ENCODE measurements around the gene TJAP1. TPM values are rescaled to one million over a fixed set of nuclear protein-coding genes. Genes with fewer than 3 reads are reported as not detected.

TJAP1 gene
- total and polyA plus RNA-seq, 2 donors (not counting 1 experiment from before 2014, with no cell fraction given): 8.9 to 18.9 TPM

DNA sequence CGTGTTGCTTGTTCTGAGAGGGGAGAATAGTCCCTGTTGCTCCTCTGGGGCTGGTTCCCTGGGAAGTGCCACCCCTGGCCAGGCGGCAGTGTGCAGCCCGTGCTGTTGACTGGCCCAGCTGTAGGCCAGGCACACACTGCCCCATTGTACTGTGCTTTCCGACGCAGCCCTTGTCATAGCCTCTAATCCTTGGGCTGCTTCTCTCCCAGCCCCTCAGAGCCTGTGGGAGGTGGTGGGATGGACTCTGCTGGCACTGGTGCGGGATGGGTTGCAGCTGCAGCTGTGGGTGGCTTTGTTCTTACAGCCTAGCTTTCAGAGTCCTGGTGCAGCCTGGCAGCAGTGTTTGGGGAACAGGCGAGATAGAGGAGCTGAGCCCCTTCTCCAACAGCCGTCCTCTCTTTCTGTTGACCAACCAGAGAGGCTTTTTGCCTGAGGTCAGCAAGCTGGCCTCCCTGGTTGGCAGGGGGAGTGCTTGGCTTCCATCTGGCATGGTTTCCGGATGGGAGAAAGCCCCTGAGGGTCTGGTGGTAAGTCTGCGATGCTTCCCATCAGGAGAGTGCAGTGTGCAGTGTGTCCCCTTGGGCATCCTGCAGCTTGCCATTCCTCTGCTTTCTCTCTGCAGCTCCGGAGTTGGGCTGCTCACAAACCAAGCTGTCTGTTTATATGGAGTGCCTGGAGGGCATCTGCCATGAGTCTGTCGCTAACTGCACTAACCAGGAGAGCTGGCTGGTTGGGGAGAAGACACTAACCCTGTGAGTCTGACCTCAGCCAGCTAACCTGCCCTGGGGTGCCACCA is 12.1 kb downstream of the TJAP1 start:
- Histone ChIP-seq H3K4me2 (ENCODE audit: extremely low read depth, insufficient read depth, low read length) (no peak overlapping the region), H3K9me3 (ENCODE audit: control insufficient read depth, insufficient read depth, low read depth, low read length) (no peaks in the 10 kb centered on the region), H3K27me3 (ENCODE audit: control insufficient read depth, insufficient read depth, low read length) (no peaks in the 10 kb centered on the region), H2AFZ (ENCODE audit: low read length) (no peak overlapping the region), H3K27ac (ENCODE audit: insufficient read depth, low read length) (no peak overlapping the region), H3K36me3 (ENCODE audit: control insufficient read depth, insufficient read depth, low read length) (no peaks in the 10 kb centered on the region), H4K20me1 (ENCODE audit: control insufficient read depth, extremely low read depth, insufficient read depth, low read length) (no peaks in the 10 kb centered on the region), H3K79me2 (ENCODE audit: control insufficient read depth, insufficient read depth, low read length) (peaks cover 12% of the 10 kb centered on the region), H3K4me3 (replicated peaks in 1 of 4; ENCODE audit: control extremely low read depth in 1 of 4, insufficient read depth in 1 of 4, low read depth in 3 of 4, low read length in 4 of 4) (no peak overlapping the region), H3K4me1 (ENCODE audit: control insufficient read depth, extremely low read depth, insufficient read depth, low read length) (peaks cover 13% of the 10 kb centered on the region), H3K9ac (ENCODE audit: insufficient read depth, low read length) (no peak overlapping the region)
- no peak for DNase-seq (ENCODE audit: low read depth in 2 of 2)
- TF ChIP-seq, protein P1, sequence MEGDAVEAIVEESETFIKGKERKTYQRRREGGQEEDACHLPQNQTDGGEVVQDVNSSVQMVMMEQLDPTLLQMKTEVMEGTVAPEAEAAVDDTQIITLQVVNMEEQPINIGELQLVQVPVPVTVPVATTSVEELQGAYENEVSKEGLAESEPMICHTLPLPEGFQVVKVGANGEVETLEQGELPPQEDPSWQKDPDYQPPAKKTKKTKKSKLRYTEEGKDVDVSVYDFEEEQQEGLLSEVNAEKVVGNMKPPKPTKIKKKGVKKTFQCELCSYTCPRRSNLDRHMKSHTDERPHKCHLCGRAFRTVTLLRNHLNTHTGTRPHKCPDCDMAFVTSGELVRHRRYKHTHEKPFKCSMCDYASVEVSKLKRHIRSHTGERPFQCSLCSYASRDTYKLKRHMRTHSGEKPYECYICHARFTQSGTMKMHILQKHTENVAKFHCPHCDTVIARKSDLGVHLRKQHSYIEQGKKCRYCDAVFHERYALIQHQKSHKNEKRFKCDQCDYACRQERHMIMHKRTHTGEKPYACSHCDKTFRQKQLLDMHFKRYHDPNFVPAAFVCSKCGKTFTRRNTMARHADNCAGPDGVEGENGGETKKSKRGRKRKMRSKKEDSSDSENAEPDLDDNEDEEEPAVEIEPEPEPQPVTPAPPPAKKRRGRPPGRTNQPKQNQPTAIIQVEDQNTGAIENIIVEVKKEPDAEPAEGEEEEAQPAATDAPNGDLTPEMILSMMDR (conservative IDR thresholded peaks at IDR 0.05 in 1 of 2, IDR thresholded peaks at IDR 0.05 in 1 of 2; ENCODE audit: low read depth in 1 of 2, low read length in 2 of 2): no peak
- TF ChIP-seq EZH2 (IDR thresholded peaks at IDR 0.05; ENCODE audit: low read length, missing control alignments): no peak

DNA sequence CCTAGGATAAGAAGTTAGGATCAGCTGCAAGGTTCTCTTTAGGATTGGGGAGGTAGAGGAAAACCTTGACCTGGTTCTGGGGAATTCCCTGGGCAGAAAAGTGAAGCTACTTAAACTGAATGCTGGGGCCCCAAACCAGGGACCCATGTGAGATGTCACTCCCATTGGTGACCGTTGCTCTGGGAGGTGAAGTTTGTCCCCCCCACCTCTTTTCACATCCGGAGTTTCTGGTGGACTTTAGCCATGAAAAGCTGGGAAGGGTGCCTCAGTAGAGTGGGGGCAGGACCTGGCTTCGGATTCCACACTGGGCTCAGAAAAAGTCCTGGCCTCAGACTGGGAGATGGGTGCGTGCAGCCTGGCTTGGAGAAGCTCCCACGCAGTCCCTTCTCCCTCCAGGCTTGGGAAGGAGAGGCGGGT is 13.2 kb downstream of the TJAP1 start:
- Histone ChIP-seq H3K4me2 (ENCODE audit: extremely low read depth, insufficient read depth, low read length) (no peak overlapping the region), H3K36me3 (ENCODE audit: control insufficient read depth, insufficient read depth, low read length) (no peaks in the 10 kb centered on the region), H3K27me3 (ENCODE audit: control insufficient read depth, insufficient read depth, low read length) (no peaks in the 10 kb centered on the region), H4K20me1 (ENCODE audit: control insufficient read depth, extremely low read depth, insufficient read depth, low read length) (no peaks in the 10 kb centered on the region), H3K9me3 (ENCODE audit: control insufficient read depth, insufficient read depth, low read depth, low read length) (no peaks in the 10 kb centered on the region), H3K9ac (ENCODE audit: insufficient read depth, low read length) (no peak overlapping the region), H3K4me1 (ENCODE audit: control insufficient read depth, extremely low read depth, insufficient read depth, low read length) (peaks cover 15% of the 10 kb centered on the region), H3K27ac (ENCODE audit: insufficient read depth, low read length) (no peak overlapping the region), H3K79me2 (ENCODE audit: control insufficient read depth, insufficient read depth, low read length) (peaks cover 12% of the 10 kb centered on the region), H3K4me3 (replicated peaks in 1 of 4; ENCODE audit: control extremely low read depth in 1 of 4, insufficient read depth in 1 of 4, low read depth in 3 of 4, low read length in 4 of 4) (no peak overlapping the region), H2AFZ (ENCODE audit: low read length) (no peak overlapping the region)
- DNase-seq (ENCODE audit: low read depth in 2 of 2): no peak
- TF ChIP-seq EZH2 (IDR thresholded peaks at IDR 0.05; ENCODE audit: low read length, missing control alignments): no peak
- TF ChIP-seq, protein P1 (conservative IDR thresholded peaks at IDR 0.05 in 1 of 2, IDR thresholded peaks at IDR 0.05 in 1 of 2; ENCODE audit: low read depth in 1 of 2, low read length in 2 of 2): no peak

DNA sequence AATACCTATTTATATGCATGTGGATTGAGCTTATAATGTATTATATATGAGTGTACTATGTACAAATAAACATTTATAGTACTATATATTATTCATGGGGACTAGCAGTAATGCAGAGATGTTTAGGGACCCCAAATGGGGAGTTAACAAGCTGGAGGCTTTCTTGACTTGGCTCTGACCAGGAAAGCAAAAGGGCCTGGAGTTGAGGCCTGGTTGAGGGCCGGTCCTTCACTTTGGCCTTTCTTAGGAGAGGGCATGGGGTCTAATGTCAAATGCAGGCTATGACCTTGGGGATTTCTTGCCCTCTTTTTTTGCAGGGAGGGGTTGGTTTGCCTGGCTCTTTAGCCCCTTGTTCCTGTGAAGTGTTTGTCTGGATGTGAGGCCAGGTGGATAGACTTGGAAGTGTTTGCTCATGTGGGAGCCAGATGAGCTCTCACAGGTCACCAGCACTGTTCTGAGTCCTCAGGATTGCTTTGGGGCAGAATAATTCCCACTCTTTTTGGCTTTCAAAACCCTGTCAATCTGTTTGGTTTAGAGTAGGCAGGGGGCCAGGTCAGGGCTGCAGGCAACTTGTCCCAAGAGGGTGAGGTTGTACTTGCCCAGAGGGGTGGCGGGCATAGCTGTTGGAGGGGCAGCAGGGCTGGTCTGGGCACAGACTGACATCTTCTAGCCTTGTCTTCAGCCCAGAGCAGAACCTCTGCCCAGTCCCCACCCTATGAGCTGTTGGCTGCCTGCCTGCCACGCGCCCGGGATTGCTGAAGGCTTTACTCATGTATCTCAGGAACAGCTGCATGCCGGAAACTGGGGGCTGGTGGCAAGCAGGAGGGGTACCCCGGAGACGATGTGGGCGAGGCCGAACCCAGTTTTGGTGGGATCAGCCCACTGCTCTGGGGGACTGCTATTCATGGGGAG is 14.6 kb downstream of the TJAP1 start:
- TF ChIP-seq, protein P1 (conservative IDR thresholded peaks at IDR 0.05 in 1 of 2, IDR thresholded peaks at IDR 0.05 in 1 of 2; ENCODE audit: low read depth in 1 of 2, low read length in 2 of 2): no peak
- Histone ChIP-seq H3K4me2 (ENCODE audit: extremely low read depth, insufficient read depth, low read length) (peak overlapping the region; percentile 84), H3K27me3 (ENCODE audit: control insufficient read depth, insufficient read depth, low read length) (no peaks in the 10 kb centered on the region), H3K36me3 (ENCODE audit: control insufficient read depth, insufficient read depth, low read length) (no peaks in the 10 kb centered on the region), H3K4me3 (replicated peaks in 1 of 4; ENCODE audit: control extremely low read depth in 1 of 4, insufficient read depth in 1 of 4, low read depth in 3 of 4, low read length in 4 of 4) (peak overlapping the region in 1 of 4 experiments; percentile 27), H3K9me3 (ENCODE audit: control insufficient read depth, insufficient read depth, low read depth, low read length) (no peaks in the 10 kb centered on the region), H4K20me1 (ENCODE audit: control insufficient read depth, extremely low read depth, insufficient read depth, low read length) (no peaks in the 10 kb centered on the region), H3K79me2 (ENCODE audit: control insufficient read depth, insufficient read depth, low read length) (peaks cover 15% of the 10 kb centered on the region), H3K4me1 (ENCODE audit: control insufficient read depth, extremely low read depth, insufficient read depth, low read length) (peaks cover 28% of the 10 kb centered on the region), H2AFZ (ENCODE audit: low read length) (no peak overlapping the region), H3K27ac (ENCODE audit: insufficient read depth, low read length) (peak overlapping the region; percentile 43), H3K9ac (ENCODE audit: insufficient read depth, low read length) (no peak overlapping the region)
- DNase-seq (ENCODE audit: low read depth in 2 of 2): peak; percentile 74 to 80

Data from fibroblast of lung (primary cell).